Limb (tissue), 2 donors: Measurements from ENCODE around the gene POLR2I.
A peak's percentile ranks its signal among the peaks of the same experiment; 100 is the strongest.

Source experiments
- DNase-seq, 2 donors: peaks; one replicate each; pipeline ENCODE4 v3.0.0-alpha.2; 2016; ENCODE audit errors: extremely low spot score in 2 of 2

The POLR2I gene

GRCh38 chr19:36114721-36115452 is at the start of gene POLR2I:
TSS of gene POLR2I (minus strand) at chr19:36114875. CDS start at chr19:36114856, 19 bp downstream.
- peak; percentile 99 to 100 for DNase-seq

- DNase-seq, result no peak
Observed at GRCh38 chr19:36163813-36164212, 49.1 kb upstream of the POLR2I start.

GRCh38 chr19:36160821-36161596 is 46.3 kb upstream of the POLR2I start:
- DNase-seq, result no peak

GRCh38 chr19:36153126-36153525 is 38.5 kb upstream of the POLR2I start:
- DNase-seq, result no peak

- DNase-seq, result peak; percentile 49 to 72
Observed at GRCh38 chr19:36152352-36153091, 37.8 kb upstream of the POLR2I start, which contains the start of gene COX7A1. TSS of gene COX7A1 (minus strand) at chr19:36152447. CDS start at chr19:36152407, 40 bp downstream.

- DNase-seq, result no peak
Observed at GRCh38 chr19:36152019-36152351, 37.3 kb upstream of the POLR2I start.

- DNase-seq, result peak; percentile 47 to 66
Observed at GRCh38 chr19:36151144-36152018, 36.7 kb upstream of the POLR2I start.

- no peak for DNase-seq
Observed at GRCh38 chr19:36150586-36150985, 35.9 kb upstream of the POLR2I start.

GRCh38 chr19:36149673-36150406 is 35.2 kb upstream of the POLR2I start:
- DNase-seq, result no peak

- DNase-seq, result no peak
Observed at GRCh38 chr19:36144624-36145023, 29.9 kb upstream of the POLR2I start.

GRCh38 chr19:36142496-36142895 is 27.8 kb upstream of the POLR2I start:
- no peak for DNase-seq

GRCh38 chr19:36142046-36142445 is 27.4 kb upstream of the POLR2I start:
- DNase-seq, result no peak

- peak; percentile 61 to 91 for DNase-seq
Observed at GRCh38 chr19:36141039-36141927, 26.6 kb upstream of the POLR2I start.

GRCh38 chr19:36140304-36141038 is 25.8 kb upstream of the POLR2I start:
- DNase-seq, result peak in 1 of 2 donors; percentile 56

- DNase-seq, result peak; percentile 97 to 98
Observed at GRCh38 chr19:36139473-36140303, 25.0 kb upstream of the POLR2I start, which contains the start of gene CAPNS1. TSS of gene CAPNS1 (plus strand) at chr19:36140066. CDS start at chr19:36141012, 946 bp downstream.

- no peak for DNase-seq
Observed at GRCh38 chr19:36139120-36139472, 24.4 kb upstream of the POLR2I start.

- DNase-seq, result no peak
Observed at GRCh38 chr19:36136964-36137686, 22.4 kb upstream of the POLR2I start.
